CD4-positive, alpha-beta memory T cell (primary cell): ENCODE data around the gene IGFL1. TPM values are rescaled to one million over a fixed set of nuclear protein-coding genes. Genes with fewer than 3 reads are reported as not detected.
"Not testable (repeated sequence)": the region's sequence is repeated elsewhere in the genome, so short reads cannot be mapped to it uniquely, and the experiment has no call there.

Experiments
- CTCF ChIA-PET: fragments of 350-600 bp; sonication (Branson Sonifier 250); formaldehyde crosslinking; loops from one replicate; lab custom pipeline; 2021; ENCODE audit warnings: inconsistent platforms; ENCODE audit not compliant: partially characterized antibody; lab: Charles Lee
- POLR2A ChIA-PET: fragments of 350-600 bp; sonication (Branson Sonifier 250); formaldehyde crosslinking; loops from one replicate; lab custom pipeline; 2021; ENCODE audit not compliant: partially characterized antibody; lab: Charles Lee
- DNase-seq, 5 donors: peaks; one replicate each; pipeline versions ENCODE4 v3.0.0 to v3.0.0-alpha.2; 2020 to 2022; ENCODE audit warnings: mixed read lengths in 1 of 5
- H3K27ac ChIP-seq: one replicate; pipeline ENCODE4 v1.7.0; 2013; ENCODE audit warnings: low read depth, low read length
- H3K27me3 ChIP-seq: 2 replicates; pipeline ENCODE4 v1.7.0; 2013; ENCODE audit warnings: mild to moderate bottlenecking, low read length, moderate library complexity; ENCODE audit not compliant: insufficient read depth
- H3K36me3 ChIP-seq: 2 replicates; pipeline ENCODE4 v1.7.0; 2013; ENCODE audit warnings: mild to moderate bottlenecking, low read length, moderate library complexity; ENCODE audit not compliant: insufficient read depth
- H3K4me1 ChIP-seq: 2 replicates; pipeline ENCODE4 v1.7.0; 2013; ENCODE audit warnings: mild to moderate bottlenecking, low read length, moderate library complexity; ENCODE audit not compliant: insufficient read depth
- H3K4me3 ChIP-seq, 2 donors: one replicate each; pipeline ENCODE4 v1.7.0; 2013; ENCODE audit warnings: low read length in 2 of 2, mild to moderate bottlenecking in 1 of 2
- H3K9me3 ChIP-seq, 2 donors: one replicate each; pipeline ENCODE4 v1.7.0; 2013; ENCODE audit warnings: low read length in 2 of 2, control low read depth in 1 of 2; ENCODE audit not compliant: control insufficient read depth in 1 of 2
- H3K27ac Mint-ChIP-seq, 7 donors: one replicate each; pipeline ENCODE4 v1.8.0; 2020 to 2021; ENCODE audit warnings: mixed read lengths in 7 of 7, mild to moderate bottlenecking in 6 of 7, inconsistent platforms in 3 of 7, moderate library complexity in 3 of 7
- H3K27me3 Mint-ChIP-seq, 2 donors: one replicate each; pipeline ENCODE4 v1.8.0; 2020 to 2021; ENCODE audit warnings: mixed read lengths in 2 of 2
- H3K36me3 Mint-ChIP-seq, 2 donors: one replicate each; pipeline ENCODE4 v1.8.0; 2020 to 2021; ENCODE audit warnings: mixed read lengths in 2 of 2, inconsistent platforms in 1 of 2, mild to moderate bottlenecking in 1 of 2
- H3K4me1 Mint-ChIP-seq, 4 donors: one replicate each; pipeline ENCODE4 v1.8.0; 2020 to 2021; ENCODE audit warnings: mixed read lengths in 4 of 4, mild to moderate bottlenecking in 1 of 4
- H3K4me3 Mint-ChIP-seq, 8 donors: one replicate each; pipeline ENCODE4 v1.8.0; 2020 to 2021; ENCODE audit warnings: mixed read lengths in 8 of 8, mild to moderate bottlenecking in 7 of 8, moderate library complexity in 6 of 8, inconsistent platforms in 3 of 8
- H3K9me3 Mint-ChIP-seq, 8 donors: one replicate each; pipeline ENCODE4 v1.8.0; 2020 to 2021; ENCODE audit warnings: mixed read lengths in 8 of 8, mild to moderate bottlenecking in 5 of 8, inconsistent platforms in 3 of 8, moderate library complexity in 1 of 8
- intact Hi-C: fragments of 100-400 bp; cut with micrococcal nuclease; formaldehyde crosslinking; loops from one replicate; pipeline ENCODE4 v1.15.1; 2023
- polyA plus RNA-seq, 2 donors: library from polyadenylated mRNA; unstranded; fragments of 300-500 nt; fragmentation: Illumina TruSeq; gene quantifications; one replicate each; pipeline ENCODE4 v1.2.3, GENCODE V29; 2021
- total RNA-seq, 2 experiments: library from RNA; stranded (reverse); gene quantifications; one replicate each; pipeline ENCODE4 v1.2.3, GENCODE V29; 2021

The IGFL1 gene
- total and polyA plus RNA-seq, 4 experiments from 2014 or later, result not detected

DNA sequence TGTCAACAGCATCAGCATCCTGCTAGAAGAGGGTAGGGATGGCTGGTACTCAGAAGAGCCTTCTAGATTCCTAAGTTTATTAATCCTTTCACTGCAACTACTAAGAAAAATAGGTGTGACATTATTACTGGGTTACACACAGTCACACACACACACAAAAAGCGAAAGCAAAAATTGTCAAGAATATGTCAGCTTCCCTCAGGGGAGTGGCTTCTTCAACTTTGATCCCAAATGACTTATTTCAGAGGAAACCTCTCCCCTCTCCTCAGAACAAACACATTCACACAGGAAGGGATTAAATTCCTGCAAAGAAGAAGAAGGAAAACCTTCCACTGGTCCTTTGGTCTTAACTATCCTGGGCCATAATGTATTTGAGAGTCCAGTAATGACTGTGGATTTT lies 20.1 kb upstream of the IGFL1 start:
- H3K4me3 ChIP-seq, result no peak overlapping the region
- Mint-ChIP-seq H3K4me3 (no peak overlapping the region), H3K27ac (no peak overlapping the region), H3K27me3 (peaks cover 12 to 25% of the 10 kb centered on the region in 2 donors), H3K9me3 (peaks cover 0 to 3% (median 0%) of the 10 kb centered on the region in 8 donors), H3K36me3 (no peaks in the 10 kb centered on the region), H3K4me1 (peaks cover 9 to 15% (median 12%) of the 10 kb centered on the region in 4 donors)
- ChIA-PET CTCF (no interaction called here), POLR2A (no interaction called here)
- H3K27ac ChIP-seq, result no peak overlapping the region
- intact Hi-C loops, result no loop called here
- no peaks in the 10 kb centered on the region for H3K9me3 ChIP-seq
- H3K36me3 ChIP-seq, result no peaks in the 10 kb centered on the region
- peaks cover 11% of the 10 kb centered on the region for H3K4me1 ChIP-seq
- DNase-seq, result no peak
- no peaks in the 10 kb centered on the region for H3K27me3 ChIP-seq

DNA sequence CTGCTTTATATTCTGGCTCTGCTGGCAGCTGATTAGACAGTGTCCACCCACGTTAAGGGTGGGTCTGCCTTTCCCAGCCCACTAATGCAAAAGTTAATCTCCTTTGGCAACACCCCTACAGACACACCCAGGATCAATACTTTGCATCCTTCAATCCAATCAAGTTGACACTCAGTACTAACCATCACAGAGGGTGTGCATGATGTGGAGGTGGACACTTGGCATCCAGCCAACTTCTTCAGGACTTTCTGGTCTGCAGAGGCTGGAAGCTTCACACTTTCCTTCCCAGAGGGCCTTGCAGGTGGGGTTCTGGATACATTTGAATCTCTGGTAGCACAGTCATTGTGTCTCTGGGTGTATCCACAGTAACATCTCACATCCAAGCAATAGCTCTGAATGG lies 18.9 kb upstream of the IGFL1 start:
- no peaks in the 10 kb centered on the region for H3K27me3 ChIP-seq
- H3K36me3 ChIP-seq, result no peaks in the 10 kb centered on the region
- peaks cover 11% of the 10 kb centered on the region for H3K4me1 ChIP-seq
- Mint-ChIP-seq H3K27me3 (peaks cover 12 to 26% of the 10 kb centered on the region in 2 donors), H3K4me1 (peaks cover 9 to 15% (median 12%) of the 10 kb centered on the region in 4 donors), H3K4me3 (no peak overlapping the region), H3K9me3 (peaks cover 0 to 3% (median 0%) of the 10 kb centered on the region in 8 donors), H3K27ac (no peak overlapping the region), H3K36me3 (no peaks in the 10 kb centered on the region)
- POLR2A ChIA-PET, result no interaction called here
- intact Hi-C loops, result no loop called here
- no peak overlapping the region for H3K4me3 ChIP-seq
- DNase-seq, result no peak
- CTCF ChIA-PET, result no interaction called here
- H3K9me3 ChIP-seq, result no peaks in the 10 kb centered on the region
- H3K27ac ChIP-seq, result no peak overlapping the region

DNA sequence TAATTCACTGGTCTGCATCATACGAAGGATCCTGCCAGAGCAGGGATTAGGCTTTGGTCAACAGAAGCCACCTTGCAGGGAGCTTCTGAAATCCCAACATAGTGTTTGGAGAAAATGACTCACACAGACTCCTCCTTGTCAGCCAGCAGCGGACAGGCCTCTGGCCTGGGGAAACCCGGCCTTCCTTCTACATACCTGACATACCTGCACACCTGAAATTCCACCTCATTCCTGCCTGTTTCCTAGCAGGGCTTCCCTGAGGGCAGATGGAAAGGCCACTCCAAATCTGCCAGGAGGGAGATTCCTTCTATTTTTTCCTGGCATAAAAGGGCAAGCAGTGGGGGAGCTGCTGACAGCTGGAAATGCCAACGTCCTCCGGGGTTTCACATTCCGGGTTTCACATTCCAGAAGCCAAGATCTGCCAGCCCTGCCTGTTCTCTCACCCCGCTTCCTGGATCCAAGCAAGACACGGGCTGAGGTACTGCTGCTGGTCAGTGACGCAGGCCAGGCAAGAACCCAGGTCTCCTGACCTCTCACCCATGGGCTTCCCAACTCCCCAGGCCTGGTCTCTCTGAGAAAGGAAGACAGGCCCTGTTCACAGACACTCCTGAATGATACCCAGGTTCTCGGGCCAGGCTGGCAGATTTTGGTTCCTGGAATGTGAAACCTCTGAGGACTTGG lies 18.2 kb upstream of the IGFL1 start:
- Histone ChIP-seq H3K9me3 (no peaks in the 10 kb centered on the region), H3K27me3 (no peaks in the 10 kb centered on the region), H3K4me1 (peaks cover 11% of the 10 kb centered on the region), H3K36me3 (no peaks in the 10 kb centered on the region), H3K27ac (no peak overlapping the region), H3K4me3 (no peak overlapping the region)
- intact Hi-C loops, result no loop called here
- Mint-ChIP-seq H3K9me3 (peaks cover 0 to 3% (median 0%) of the 10 kb centered on the region in 8 donors), H3K36me3 (no peaks in the 10 kb centered on the region), H3K27ac (no peak overlapping the region), H3K4me3 (no peak overlapping the region), H3K4me1 (peaks cover 9 to 15% (median 12%) of the 10 kb centered on the region in 4 donors), H3K27me3 (peaks cover 12 to 26% of the 10 kb centered on the region in 2 donors)
- no peak for DNase-seq
- ChIA-PET POLR2A (no interaction called here), CTCF (no interaction called here)

DNA sequence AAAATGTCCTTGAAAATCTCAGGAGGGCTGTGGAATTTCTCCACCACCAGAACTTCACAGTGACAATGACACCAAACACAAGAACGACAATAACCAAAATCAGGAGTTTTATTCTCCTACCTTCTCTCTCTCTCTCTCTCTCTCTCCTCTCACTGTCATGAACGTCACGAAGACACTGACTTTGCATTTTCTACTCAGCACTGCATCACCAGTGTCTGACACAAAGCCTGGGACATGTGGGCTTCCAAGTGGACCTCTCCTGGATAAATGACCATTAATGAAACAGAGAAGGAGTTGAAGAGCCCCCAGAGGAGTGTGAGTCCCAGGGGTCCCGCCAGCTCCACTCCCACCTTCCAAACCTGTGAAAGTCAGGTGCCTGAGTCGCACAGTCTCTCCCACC lies 16.9 kb upstream of the IGFL1 start:
- H3K27ac ChIP-seq, H3K36me3 ChIP-seq, CTCF ChIA-PET, H3K36me3 Mint-ChIP-seq, H3K27me3 ChIP-seq, intact Hi-C loops, H3K27ac Mint-ChIP-seq, H3K9me3 ChIP-seq, DNase-seq, H3K4me3 ChIP-seq, POLR2A ChIA-PET, H3K9me3 Mint-ChIP-seq, H3K4me3 Mint-ChIP-seq: not testable (repeated sequence)
- H3K4me1 Mint-ChIP-seq, result peaks cover 9 to 15% (median 12%) of the 10 kb centered on the region in 4 donors
- peaks cover 11% of the 10 kb centered on the region for H3K4me1 ChIP-seq
- H3K27me3 Mint-ChIP-seq, result peaks cover 12 to 30% of the 10 kb centered on the region in 2 donors

DNA sequence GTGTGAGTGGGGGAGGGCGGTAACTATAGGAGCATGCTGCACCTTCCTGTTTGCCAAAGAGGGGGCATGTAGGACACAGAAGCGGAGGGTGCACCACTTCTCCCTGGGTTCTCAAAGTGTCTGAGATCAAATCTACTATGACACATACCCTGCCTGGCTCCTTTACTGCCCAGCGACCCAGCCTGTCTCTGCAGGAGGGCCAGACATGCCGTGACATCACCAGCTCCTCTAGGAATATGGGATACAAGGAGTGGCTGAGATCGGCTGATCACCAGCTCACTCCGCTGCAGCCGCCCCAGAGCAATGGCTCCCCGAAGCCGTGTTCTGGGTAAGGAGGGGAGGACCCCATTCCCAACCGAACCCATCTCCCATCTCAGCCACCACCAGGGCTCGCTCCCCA lies 16.4 kb upstream of the IGFL1 start:
- H3K9me3 Mint-ChIP-seq, result peaks cover 0 to 5% (median 0%) of the 10 kb centered on the region in 8 donors
- no peak overlapping the region for H3K4me3 Mint-ChIP-seq
- no peak for DNase-seq
- H3K4me1 Mint-ChIP-seq, result peaks cover 9 to 15% (median 12%) of the 10 kb centered on the region in 4 donors
- Histone ChIP-seq H3K36me3 (no peaks in the 10 kb centered on the region), H3K4me1 (peaks cover 11% of the 10 kb centered on the region), H3K27ac (no peak overlapping the region), H3K9me3 (no peaks in the 10 kb centered on the region), H3K4me3 (no peak overlapping the region), H3K27me3 (no peaks in the 10 kb centered on the region)
- no peak overlapping the region for H3K27ac Mint-ChIP-seq
- ChIA-PET CTCF (no interaction called here), POLR2A (no interaction called here)
- peaks cover 12 to 34% of the 10 kb centered on the region in 2 donors for H3K27me3 Mint-ChIP-seq
- H3K36me3 Mint-ChIP-seq, result no peaks in the 10 kb centered on the region
- intact Hi-C loops, result no loop called here

DNA sequence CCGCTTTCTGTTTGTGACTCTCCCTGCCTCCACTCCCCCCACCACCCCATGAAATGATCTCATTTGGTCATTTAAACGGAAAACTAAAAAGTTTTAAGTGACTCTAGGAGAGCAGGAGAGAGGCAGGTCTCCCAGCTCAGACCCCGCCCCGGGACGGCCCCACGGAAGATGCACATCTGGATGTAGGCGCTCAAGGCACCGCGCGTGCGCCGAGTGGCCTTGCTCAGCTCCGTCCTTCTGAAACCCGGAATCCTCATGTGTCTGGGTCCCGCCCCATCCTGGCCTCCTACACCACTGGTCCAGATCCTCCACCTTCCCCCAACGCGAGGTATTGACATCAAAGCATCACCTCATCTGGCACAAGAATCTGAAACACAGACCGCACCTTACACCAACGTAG lies 15.7 kb upstream of the IGFL1 start:
- Mint-ChIP-seq H3K4me3 (no peak overlapping the region), H3K27ac (no peak overlapping the region), H3K27me3 (peaks cover 7 to 32% of the 10 kb centered on the region in 2 donors), H3K9me3 (peaks cover 0 to 5% (median 0%) of the 10 kb centered on the region in 8 donors), H3K36me3 (no peaks in the 10 kb centered on the region), H3K4me1 (peaks cover 7 to 10% (median 9%) of the 10 kb centered on the region in 4 donors)
- H3K27ac ChIP-seq, result no peak overlapping the region
- ChIA-PET POLR2A (no interaction called here), CTCF (no interaction called here)
- no peaks in the 10 kb centered on the region for H3K36me3 ChIP-seq
- peaks cover 9% of the 10 kb centered on the region for H3K4me1 ChIP-seq
- no peak overlapping the region for H3K4me3 ChIP-seq
- intact Hi-C loops, result no loop called here
- H3K9me3 ChIP-seq, result no peaks in the 10 kb centered on the region
- no peak for DNase-seq
- H3K27me3 ChIP-seq, result no peaks in the 10 kb centered on the region

DNA sequence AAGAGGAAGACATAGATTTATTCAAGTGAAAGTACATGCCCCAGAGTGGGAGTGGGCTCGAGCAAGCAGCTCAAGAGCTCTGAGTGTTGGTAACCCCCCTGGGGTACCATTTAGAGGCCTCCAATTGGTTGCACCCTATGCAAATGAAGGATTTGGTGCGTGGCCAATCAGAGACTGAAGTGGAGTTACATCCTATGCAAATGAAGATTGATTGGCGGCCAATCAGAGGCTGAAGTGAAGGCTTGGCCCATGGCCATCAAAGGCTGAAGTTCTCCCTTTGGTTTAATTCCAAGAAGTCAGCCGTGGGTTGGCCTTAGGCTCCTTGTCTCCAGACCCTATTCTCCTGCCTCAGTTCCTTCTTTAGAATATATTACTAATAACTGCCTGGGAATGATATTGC lies 12.9 kb upstream of the IGFL1 start:
- no peak overlapping the region for H3K4me3 Mint-ChIP-seq

More for the DNA sequence above, 12.9 kb upstream of the IGFL1 start:
- Histone ChIP-seq H3K9me3 (no peaks in the 10 kb centered on the region), H3K27ac (no peak overlapping the region), H3K4me3 (no peak overlapping the region), H3K36me3 (no peaks in the 10 kb centered on the region), H3K4me1 (no peaks in the 10 kb centered on the region), H3K27me3 (no peaks in the 10 kb centered on the region)
- intact Hi-C loops, result no loop called here
- no peak for DNase-seq
- Mint-ChIP-seq H3K36me3 (no peaks in the 10 kb centered on the region), H3K4me1 (no peaks in the 10 kb centered on the region), H3K27ac (no peak overlapping the region), H3K27me3 (peaks cover 11 to 29% of the 10 kb centered on the region in 2 donors), H3K9me3 (peaks cover 0 to 5% (median 0%) of the 10 kb centered on the region in 8 donors)
- CTCF ChIA-PET, result no interaction called here
- POLR2A ChIA-PET, result no interaction called here
